Effector memory CD8-positive, alpha-beta T cell (primary cell): ENCODE data around the gene C12orf57.
A peak's percentile ranks its signal among the peaks of the same experiment; 100 is the strongest.

ENCODE experiments used
- ATAC-seq: fragments of 150-1000 bp; cut with Tn5 transposase; replicated peaks from 2 replicates; pipeline ENCODE4 v1.10.0; 2021; ENCODE audit warnings: mild to moderate bottlenecking, moderate library complexity
- DNase-seq, 3 experiments: peaks; one replicate each; pipeline ENCODE4 v3.0.0; 2021
- H3K27ac Mint-ChIP-seq, 2 donors: one replicate each; pipeline ENCODE4 v1.8.0; 2022; ENCODE audit warnings: mild to moderate bottlenecking in 2 of 2, mixed read lengths in 2 of 2, moderate library complexity in 2 of 2
- H3K27me3 Mint-ChIP-seq, 2 donors: one replicate each; pipeline ENCODE4 v1.8.0; 2022; ENCODE audit warnings: mixed read lengths in 2 of 2
- H3K36me3 Mint-ChIP-seq: one replicate; pipeline ENCODE4 v1.8.0; 2022; ENCODE audit warnings: mild to moderate bottlenecking, moderate library complexity, mixed read lengths; ENCODE audit not compliant: insufficient read depth
- H3K4me1 Mint-ChIP-seq, 2 donors: one replicate each; pipeline ENCODE4 v1.8.0; 2022; ENCODE audit warnings: low read depth in 2 of 2, mixed read lengths in 2 of 2
- H3K4me3 Mint-ChIP-seq, 2 donors: one replicate each; pipeline ENCODE4 v1.8.0; 2022; ENCODE audit warnings: mild to moderate bottlenecking in 2 of 2, mixed read lengths in 2 of 2, moderate library complexity in 2 of 2
- H3K9me3 Mint-ChIP-seq, 2 donors: one replicate each; pipeline ENCODE4 v1.8.0; 2022; ENCODE audit warnings: mixed read lengths in 2 of 2

Gene C12orf57

GRCh38 chr12:6948873-6949594 lies 5.2 kb downstream of the C12orf57 start:
- ATAC-seq (peak; percentile 17), DNase-seq (no peak)
- H3K27me3 Mint-ChIP-seq: no peaks in the 10 kb centered on the region
- H3K36me3 Mint-ChIP-seq: peaks cover 64% of the 10 kb centered on the region
- H3K4me1 Mint-ChIP-seq: peaks cover 77 to 84% of the 10 kb centered on the region in 2 donors
- peak overlapping the region; percentile 98 to 99 for H3K27ac Mint-ChIP-seq
- peak overlapping the region; percentile 97 to 98 for H3K4me3 Mint-ChIP-seq
- no peaks in the 10 kb centered on the region for H3K9me3 Mint-ChIP-seq

- Mint-ChIP-seq H3K27me3 (no peaks in the 10 kb centered on the region), H3K27ac (peak overlapping the region; percentile 98 to 99), H3K36me3 (peaks cover 69% of the 10 kb centered on the region), H3K9me3 (no peaks in the 10 kb centered on the region), H3K4me1 (peaks cover 82 to 86% of the 10 kb centered on the region in 2 donors), H3K4me3 (peak overlapping the region; percentile 98)
- ATAC-seq (no peak), DNase-seq (no peak)
Observed at GRCh38 chr12:6950401-6950801, 6.6 kb downstream of the C12orf57 start.

DNA sequence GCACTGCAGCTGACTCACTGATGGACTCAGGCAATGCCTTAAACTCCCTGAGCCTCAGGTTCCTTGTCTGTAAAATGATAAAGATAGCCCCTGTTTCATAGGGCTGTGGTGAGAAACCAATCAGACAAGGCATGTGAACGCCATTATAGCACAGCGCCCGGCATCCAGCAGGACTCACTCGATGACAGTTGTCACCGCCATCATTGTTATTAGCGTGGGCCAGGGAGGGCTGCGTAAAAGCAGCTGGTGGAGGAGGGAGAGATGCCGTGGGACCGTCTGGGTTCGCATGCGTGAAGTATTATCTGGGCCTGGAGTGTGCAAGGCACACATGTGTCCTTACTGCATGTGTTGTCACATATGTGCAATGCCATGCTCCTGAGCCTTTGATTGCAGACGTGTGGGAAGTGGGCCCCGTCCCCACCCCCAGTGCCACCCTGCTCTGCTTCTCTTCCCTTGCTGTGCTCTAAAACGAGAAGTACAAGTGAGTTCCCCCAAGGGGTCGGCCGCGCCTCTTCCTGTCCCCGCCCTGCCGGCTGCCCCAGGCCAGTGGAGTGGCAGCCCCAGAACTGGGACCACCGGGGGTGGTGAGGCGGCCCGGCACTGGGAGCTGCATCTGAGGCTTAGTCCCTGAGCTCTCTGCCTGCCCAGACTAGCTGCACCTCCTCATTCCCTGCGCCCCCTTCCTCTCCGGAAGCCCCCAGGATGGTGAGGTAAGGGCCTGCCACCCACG lies 7.2 kb downstream of the C12orf57 start, which contains the start of gene PTPN6:
TSS of gene PTPN6 (plus strand) at position 546 of the 730 bp plus-strand sequence. CDS start at position 703, 157 bp downstream.
- peak in 2 of 3 experiments; percentile 47 to 49 for DNase-seq
- H3K4me1 Mint-ChIP-seq: peaks cover 82 to 87% of the 10 kb centered on the region in 2 donors
- peak within 1 kb of the TSS; percentile 98 to 99 for H3K27ac Mint-ChIP-seq
- no peaks in the 10 kb centered on the region for H3K27me3 Mint-ChIP-seq
- H3K36me3 Mint-ChIP-seq: peaks cover 69% of the 10 kb centered on the region
- H3K4me3 Mint-ChIP-seq: peak within 1 kb of the TSS; percentile 98
- H3K9me3 Mint-ChIP-seq: no peaks in the 10 kb centered on the region
- ATAC-seq: peak; percentile 32

DNA sequence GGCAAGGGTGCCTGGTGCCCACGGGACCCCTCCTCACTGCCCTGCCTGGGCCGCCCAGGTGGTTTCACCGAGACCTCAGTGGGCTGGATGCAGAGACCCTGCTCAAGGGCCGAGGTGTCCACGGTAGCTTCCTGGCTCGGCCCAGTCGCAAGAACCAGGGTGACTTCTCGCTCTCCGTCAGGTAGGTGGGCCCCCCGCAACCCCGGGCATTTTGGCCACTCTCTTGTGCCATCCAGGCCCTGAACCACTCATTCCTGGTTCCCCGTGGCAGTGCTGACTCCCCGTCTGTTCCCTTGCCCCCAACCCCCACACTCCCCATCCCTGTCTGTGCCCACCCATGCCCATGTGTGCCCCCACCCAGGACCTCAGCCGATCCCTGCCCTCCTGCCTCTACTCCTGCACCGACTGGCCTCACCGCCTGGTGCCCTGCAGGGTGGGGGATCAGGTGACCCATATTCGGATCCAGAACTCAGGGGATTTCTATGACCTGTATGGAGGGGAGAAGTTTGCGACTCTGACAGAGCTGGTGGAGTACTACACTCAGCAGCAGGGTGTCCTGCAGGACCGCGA lies 7.8 kb downstream of the C12orf57 start:
- Mint-ChIP-seq H3K4me1 (peaks cover 82 to 89% of the 10 kb centered on the region in 2 donors), H3K4me3 (peak overlapping the region; percentile 98), H3K36me3 (peaks cover 69% of the 10 kb centered on the region), H3K27me3 (no peaks in the 10 kb centered on the region), H3K9me3 (no peaks in the 10 kb centered on the region), H3K27ac (peak overlapping the region; percentile 98 to 99)
- ATAC-seq (peak; percentile 44), DNase-seq (no peak)

DNA sequence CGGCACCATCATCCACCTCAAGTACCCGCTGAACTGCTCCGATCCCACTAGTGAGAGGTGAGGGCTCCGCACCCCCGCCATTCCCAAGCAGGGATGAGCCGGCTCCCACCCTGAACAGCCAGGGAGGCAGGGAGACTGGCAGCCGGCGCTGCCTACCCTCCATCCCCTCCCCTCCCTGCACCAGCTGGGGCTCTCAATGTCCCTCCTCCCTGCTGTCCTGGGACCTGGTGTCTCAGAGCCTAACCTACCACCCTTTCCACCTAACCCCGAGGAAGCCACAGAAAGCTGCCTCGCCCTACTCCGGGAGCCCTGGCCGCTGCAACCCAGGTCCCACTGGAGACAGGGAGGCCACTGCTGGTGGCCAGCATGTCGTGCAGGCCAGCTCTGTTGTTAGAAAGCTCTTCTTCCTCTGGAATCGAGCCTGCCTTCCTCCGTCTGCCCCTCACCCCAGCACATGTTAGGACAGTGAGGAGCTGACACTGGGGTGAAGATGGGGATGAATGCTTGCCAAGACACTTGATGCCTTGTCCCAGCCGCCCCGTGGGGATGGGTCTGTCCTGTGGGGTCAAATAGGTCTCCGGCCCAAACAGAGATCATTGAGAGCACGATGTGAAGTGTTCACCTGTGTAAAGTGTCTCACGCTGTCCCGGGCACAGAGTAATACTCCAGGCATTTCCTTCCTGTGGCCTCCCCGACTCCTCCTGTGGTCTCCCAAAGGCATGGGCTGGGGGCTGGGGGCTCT lies 8.5 kb downstream of the C12orf57 start:
- DNase-seq (no peak), ATAC-seq (no peak)
- Mint-ChIP-seq H3K9me3 (no peaks in the 10 kb centered on the region), H3K27me3 (no peaks in the 10 kb centered on the region), H3K27ac (peak overlapping the region; percentile 98 to 99), H3K36me3 (peaks cover 70% of the 10 kb centered on the region), H3K4me3 (peak overlapping the region; percentile 98), H3K4me1 (peaks cover 83 to 90% of the 10 kb centered on the region in 2 donors)

DNA sequence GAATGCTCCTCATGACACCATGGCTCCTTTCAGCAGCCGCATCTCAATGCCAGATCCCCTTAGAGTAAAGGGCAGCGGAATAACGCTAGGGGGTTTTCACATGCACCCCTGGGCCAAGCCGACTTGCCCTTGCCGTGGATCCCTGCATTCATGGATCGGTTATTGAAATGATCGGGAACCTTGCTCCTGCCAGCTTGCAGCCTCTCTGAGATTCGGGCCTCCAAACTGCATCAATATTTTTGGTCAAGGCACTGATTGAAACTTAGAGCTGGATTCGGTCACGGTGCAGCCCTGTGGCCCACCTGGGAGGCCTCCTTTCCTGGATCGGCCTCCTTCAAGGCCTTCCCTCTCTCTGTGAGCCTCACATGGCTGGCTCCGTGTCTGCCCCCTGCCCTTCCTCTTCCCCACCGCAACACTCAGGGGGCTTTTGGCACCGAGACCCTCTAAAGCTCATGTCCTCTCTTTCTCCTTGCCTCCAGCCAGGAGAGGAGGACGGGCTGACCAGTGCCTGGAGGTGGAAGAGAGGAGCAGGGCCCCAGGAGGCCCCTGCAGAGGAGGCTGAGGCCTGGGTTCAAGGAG lies 9.1 kb downstream of the C12orf57 start:
- DNase-seq (no peak), ATAC-seq (no peak)
- peak overlapping the region; percentile 98 to 99 for H3K27ac Mint-ChIP-seq
- H3K36me3 Mint-ChIP-seq: peaks cover 77% of the 10 kb centered on the region
- H3K4me3 Mint-ChIP-seq: peak overlapping the region; percentile 98
- peaks cover 81 to 88% of the 10 kb centered on the region in 2 donors for H3K4me1 Mint-ChIP-seq
- no peaks in the 10 kb centered on the region for H3K27me3 Mint-ChIP-seq
- H3K9me3 Mint-ChIP-seq: no peaks in the 10 kb centered on the region

- Mint-ChIP-seq H3K4me1 (peaks cover 83 to 89% of the 10 kb centered on the region in 2 donors), H3K27ac (peak overlapping the region; percentile 98 to 99), H3K4me3 (peak overlapping the region; percentile 98), H3K27me3 (no peaks in the 10 kb centered on the region), H3K9me3 (no peaks in the 10 kb centered on the region), H3K36me3 (peaks cover 84% of the 10 kb centered on the region)
- peak in 2 of 3 experiments; percentile 57 to 61 for DNase-seq
- peak; percentile 37 for ATAC-seq
Observed at GRCh38 chr12:6953442-6954315, 9.9 kb downstream of the C12orf57 start.

- peaks cover 87% of the 10 kb centered on the region for H3K36me3 Mint-ChIP-seq
- peak overlapping the region; percentile 98 for H3K4me3 Mint-ChIP-seq
- no peak for DNase-seq
Observed at GRCh38 chr12:6954316-6955107, 10.7 kb downstream of the C12orf57 start.

DNA sequence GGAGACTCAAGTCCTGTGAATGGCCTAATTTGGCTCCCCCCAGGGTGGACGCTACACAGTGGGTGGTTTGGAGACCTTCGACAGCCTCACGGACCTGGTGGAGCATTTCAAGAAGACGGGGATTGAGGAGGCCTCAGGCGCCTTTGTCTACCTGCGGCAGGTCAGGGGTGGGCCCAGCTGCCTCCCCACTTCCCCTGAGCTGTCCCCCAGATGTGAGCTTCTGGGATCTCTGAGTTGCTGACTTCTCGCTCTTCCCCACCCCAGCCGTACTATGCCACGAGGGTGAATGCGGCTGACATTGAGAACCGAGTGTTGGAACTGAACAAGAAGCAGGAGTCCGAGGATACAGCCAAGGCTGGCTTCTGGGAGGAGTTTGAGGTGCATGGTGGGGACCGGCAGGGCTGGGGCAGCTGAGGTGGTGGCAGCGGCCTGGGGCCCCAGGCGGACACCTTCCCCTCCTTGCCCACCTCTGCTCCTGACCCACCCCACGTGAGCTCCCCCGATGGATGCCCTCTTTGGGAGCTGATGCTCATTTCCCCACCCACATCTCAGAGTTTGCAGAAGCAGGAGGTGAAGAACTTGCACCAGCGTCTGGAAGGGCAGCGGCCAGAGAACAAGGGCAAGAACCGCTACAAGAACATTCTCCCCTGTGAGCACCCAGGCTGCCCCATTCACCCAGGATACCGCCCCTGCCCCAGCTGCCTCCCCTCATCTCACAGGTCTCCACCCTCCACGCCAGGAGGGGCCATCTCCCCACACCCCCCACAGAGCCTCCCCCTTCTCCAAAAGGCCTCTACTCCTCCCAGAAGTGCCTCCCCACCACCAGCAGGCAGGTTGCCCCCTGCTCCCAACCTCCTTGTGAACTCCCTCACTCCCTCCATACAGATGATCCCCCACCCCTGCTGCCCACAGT lies 11.5 kb downstream of the C12orf57 start:
- no peak for DNase-seq
- no peaks in the 10 kb centered on the region for H3K9me3 Mint-ChIP-seq
- peaks cover 95% of the 10 kb centered on the region for H3K36me3 Mint-ChIP-seq
- peak overlapping the region; percentile 98 to 99 for H3K27ac Mint-ChIP-seq
- ATAC-seq: no peak
- H3K4me3 Mint-ChIP-seq: peak overlapping the region; percentile 98
- H3K27me3 Mint-ChIP-seq: no peaks in the 10 kb centered on the region
- peaks cover 82 to 86% of the 10 kb centered on the region in 2 donors for H3K4me1 Mint-ChIP-seq

More at GRCh38 chr12:6954316-6955107, 10.7 kb downstream of the C12orf57 start:
- no peak for ATAC-seq
- H3K4me1 Mint-ChIP-seq: peaks cover 84 to 90% of the 10 kb centered on the region in 2 donors
- no peaks in the 10 kb centered on the region for H3K9me3 Mint-ChIP-seq
- H3K27ac Mint-ChIP-seq: peak overlapping the region; percentile 98 to 99
- H3K27me3 Mint-ChIP-seq: no peaks in the 10 kb centered on the region

- Mint-ChIP-seq H3K27me3 (no peaks in the 10 kb centered on the region), H3K36me3 (peaks cover 100% of the 10 kb centered on the region), H3K4me3 (peak overlapping the region; percentile 98), H3K27ac (peak overlapping the region; percentile 98 to 99), H3K4me1 (peaks cover 83 to 87% of the 10 kb centered on the region in 2 donors), H3K9me3 (no peaks in the 10 kb centered on the region)
- no peak for ATAC-seq
- peak in 1 of 3 experiments; percentile 49 for DNase-seq
Observed at GRCh38 chr12:6956021-6956727, 12.4 kb downstream of the C12orf57 start.
